K562 (cell line): ENCODE data around the gene CFD. TPM values are rescaled to one million over a fixed set of nuclear protein-coding genes. Genes with fewer than 3 reads are reported as not detected.

ENCODE experiments used
- ATAC-seq: fragments of 200-7000 bp; cut with Tn5 transposase; 3 replicates; pipeline ENCODE4 v1.9.1; 2020; ENCODE audit warnings: moderate library complexity
- BruUV-seq: library from RNA; stranded (reverse); fragments of 400-500 nt; replicated peaks from 2 replicates; lab custom pipeline; 2021; lab: Mats Ljungman, UMichigan
- CTCF ChIA-PET: fragments of 300-600 bp; formaldehyde crosslinking; extraction: SDS; loops from one replicate; lab custom pipeline; 2021; ENCODE audit warnings: low intra/inter-chr PET ratio; lab: Yijun Ruan, JAX
- POLR2A ChIA-PET: fragments of 300-600, 350-650 bp; sonication (Branson Sonifier 250); formaldehyde crosslinking; extraction: SDS; loops from one replicate; lab custom pipeline; 2021; ENCODE audit warnings: antibody characterized with exemption, inconsistent platforms; lab: Yijun Ruan, JAX
- DNase-seq, 4 experiments: peaks; one replicate each; pipeline versions ENCODE4 v3.0.0 to v3.0.0-alpha.2; 2011 to 2018; ENCODE audit warnings: low spot score in 3 of 4, mixed read lengths in 3 of 4; ENCODE audit errors: extremely low read depth in 1 of 4
- FAIRE-seq: peaks from 2 replicates; lab custom pipeline; 2011; peaks lifted over from hg19 to GRCh38; lab: Jason Lieb, UNC
- H2AFZ ChIP-seq: 2 replicates; pipeline ENCODE4 v1.6.0; 2011; ENCODE audit warnings: low read depth, low read length, control low read depth, inconsistent platforms
- H3K27ac ChIP-seq: fragments of 200-600 bp; 3 replicates; pipeline ENCODE4 v1.8.0; 2011; ENCODE audit warnings: low read depth, mild to moderate bottlenecking, control low read depth, inconsistent platforms, low read length, moderate library complexity, mixed read lengths; ENCODE audit errors: extremely low read depth
- H3K27me3 ChIP-seq, 2 experiments: fragments of 300-600 bp in 1 of 2; 2 replicates in 1 of 2; 3 replicates in 1 of 2; pipeline versions ENCODE4 v1.6.0 to v1.8.0; 2011; ENCODE audit warnings: inconsistent platforms in 2 of 2, low read length in 2 of 2, mild to moderate bottlenecking in 1 of 2, mixed read lengths in 1 of 2, moderate library complexity in 1 of 2; ENCODE audit not compliant: control insufficient read depth in 2 of 2, insufficient read depth in 2 of 2
- H3K36me3 ChIP-seq: fragments of 300-600 bp; 3 replicates; pipeline ENCODE4 v1.8.0; 2011; ENCODE audit warnings: mild to moderate bottlenecking, low read length, inconsistent platforms; ENCODE audit not compliant: control insufficient read depth, insufficient read depth
- H3K4me1 ChIP-seq, 2 experiments: fragments of 200-600 bp in 1 of 2; replicated peaks in 1 of 2; 2 replicates in 1 of 2; 3 replicates in 1 of 2; pipeline versions ENCODE4 v1.5.1 to v1.8.0; 2011; ENCODE audit warnings: inconsistent platforms in 2 of 2, low read length in 2 of 2, mild to moderate bottlenecking in 1 of 2, mixed read lengths in 1 of 2, moderate library complexity in 1 of 2; ENCODE audit not compliant: control insufficient read depth in 2 of 2, insufficient read depth in 2 of 2
- H3K4me2 ChIP-seq: 2 replicates; pipeline ENCODE4 v1.6.1; 2011; ENCODE audit warnings: low read length, control low read depth, inconsistent platforms, mixed read lengths; ENCODE audit not compliant: insufficient read depth
- H3K4me3 ChIP-seq: fragments of 200-600 bp; sonication (generic), shearing (Covaris generic); 2 replicates; pipeline ENCODE4 v1.5.1; 2016; ENCODE audit warnings: control low read depth, inconsistent platforms
- H3K79me2 ChIP-seq: fragments of 200-600 bp; 3 replicates; pipeline ENCODE4 v1.8.0; 2011; ENCODE audit warnings: low read length, inconsistent platforms; ENCODE audit not compliant: control insufficient read depth, insufficient read depth
- H3K9ac ChIP-seq, 2 experiments: 2 replicates each; pipeline versions ENCODE4 v1.6.0 to v1.6.1; 2011; ENCODE audit warnings: low read depth in 2 of 2, low read length in 2 of 2, control low read depth in 1 of 2, inconsistent platforms in 1 of 2, mild to moderate bottlenecking in 1 of 2, mixed read lengths in 1 of 2; ENCODE audit not compliant: insufficient read depth in 1 of 2
- H3K9me1 ChIP-seq: one replicate; pipeline ENCODE4 v1.6.0; 2011; ENCODE audit warnings: inconsistent platforms, mild to moderate bottlenecking, low read length, moderate library complexity; ENCODE audit not compliant: control insufficient read depth, insufficient read depth
- H3K9me3 ChIP-seq: replicated peaks from 2 replicates; pipeline ENCODE4 v1.5.1; 2011; ENCODE audit warnings: low read depth, low read length, inconsistent platforms; ENCODE audit not compliant: control insufficient read depth, insufficient read depth
- H4K20me1 ChIP-seq: replicated peaks from 2 replicates; pipeline ENCODE4 v1.6.1; 2011; ENCODE audit warnings: low read length, inconsistent platforms, mixed read lengths; ENCODE audit not compliant: control insufficient read depth, insufficient read depth
- EWSR1 ChIP-seq: fragments of 450-650 bp; IDR thresholded peaks from 2 replicates; pipeline ENCODE4 v1.6.1; 2018; ENCODE audit warnings: borderline replicate concordance, mild to moderate bottlenecking, low read depth, moderate library complexity; ENCODE audit not compliant: partially characterized antibody
- EZH2 ChIP-seq: IDR thresholded peaks from 2 replicates; pipeline ENCODE4 v1.6.1; 2012; ENCODE audit warnings: low read depth, mild to moderate bottlenecking, inconsistent platforms, low read length, borderline replicate concordance
- NFE2L1 ChIP-seq: fragments of 450-650 bp; IDR thresholded peaks from 2 replicates; pipeline ENCODE4 v1.6.1; 2016; ENCODE audit warnings: missing genetic modification characterization, low read depth, mild to moderate bottlenecking, missing compliant biosample characterization, moderate library complexity, borderline replicate concordance
- NONO ChIP-seq, 2 experiments: fragments of 200-400 bp in 1 of 2; fragments of 450-650 bp in 1 of 2; formaldehyde crosslinking in 1 of 2; IDR thresholded peaks; 2 replicates each; pipeline ENCODE4 v1.6.1; 2017; ENCODE audit warnings: low read depth in 2 of 2, mild to moderate bottlenecking in 2 of 2, moderate library complexity in 2 of 2, low read length in 1 of 2
- OTX1 ChIP-seq: fragments of 450-650 bp; formaldehyde crosslinking; IDR thresholded peaks from 2 replicates; pipeline ENCODE4 v1.4.0; 2022; ENCODE audit warnings: mild to moderate bottlenecking
- POLR2G ChIP-seq: fragments of 200-400 bp; formaldehyde crosslinking; IDR thresholded peaks from 2 replicates; pipeline ENCODE4 v1.6.1; 2017; ENCODE audit warnings: low read depth, mild to moderate bottlenecking, antibody characterized with exemption, low read length, moderate library complexity
- RBM22 ChIP-seq: fragments of 200-400 bp; formaldehyde crosslinking; IDR thresholded peaks from 2 replicates; pipeline ENCODE4 v1.6.1; 2018; ENCODE audit warnings: low read length, low read depth; ENCODE audit not compliant: poor library complexity, severe bottlenecking
- RBM25 ChIP-seq: fragments of 200-400 bp; formaldehyde crosslinking; IDR thresholded peaks from 2 replicates; pipeline ENCODE4 v1.6.1; 2018; ENCODE audit warnings: low read length, low read depth, moderate library complexity; ENCODE audit not compliant: severe bottlenecking
- SIRT6 ChIP-seq: IDR thresholded peaks from one replicate; pipeline ENCODE4 v1.6.1; 2012; ENCODE audit warnings: low read depth, mild to moderate bottlenecking, control low read depth, inconsistent platforms, low read length, moderate library complexity
- SOX6 ChIP-seq: fragments of 450-650 bp; IDR thresholded peaks from 2 replicates; pipeline ENCODE4 v1.6.1; 2014; ENCODE audit warnings: mild to moderate bottlenecking
- THAP12 ChIP-seq: fragments of 250-450 bp; sonication (Bioruptor Pico); IDR thresholded peaks from 2 replicates; pipeline ENCODE4 v1.9.0; 2021; ENCODE audit warnings: mild to moderate bottlenecking, inconsistent platforms
- ZBTB1 ChIP-seq: sonication (generic); formaldehyde crosslinking; IDR thresholded peaks from 2 replicates; pipeline ENCODE4 v1.8.1; 2023; ENCODE audit warnings: missing genetic modification reagents, low read depth, mild to moderate bottlenecking, borderline replicate concordance
- ZKSCAN3 ChIP-seq: fragments of 250-450 bp; sonication (Bioruptor Pico); IDR thresholded peaks from 2 replicates; pipeline ENCODE4 v1.4.0; 2020
- WGBS: fragments of 100-300 bp; shearing (Covaris generic); methylation state at CpG from one replicate; pipeline ENCODE4 v1.1.6; 2016; ENCODE audit warnings: low coverage, mixed read lengths; ENCODE audit not compliant: insufficient coverage; ENCODE audit errors: missing lambda C conversion rate; 5-methylcytosine and 5-hydroxymethylcytosine counted together
- in situ Hi-C: fragments of 300-500 bp; cut with MboI; formaldehyde crosslinking; loops from 4 replicates; pipeline ENCODE4 v1.15.0; 2018; ENCODE audit warnings: inconsistent platforms, mixed read lengths
- intact Hi-C: fragments of 100-400 bp; cut with micrococcal nuclease; formaldehyde crosslinking; loops from 2 replicates; pipeline ENCODE4 v1.14.2; 2022
- polyA plus RNA-seq, 8 experiments: library from polyadenylated mRNA; depleted of rRNA in 4 of 8; stranded (reverse) in 5 of 8; unstranded in 3 of 8; fragments of >200 nt; fragmentation: Nextera tagmentation in 2 of 8; fragmentation: Illumina TruSeq in 1 of 8; extraction: Ambion mirVana in 2 of 8; extraction: Trizol in 1 of 8; gene quantifications; 2 replicates each; pipeline versions ENCODE4 v1.2.1 to v1.2.3, GENCODE V29; 2011 to 2014; ENCODE audit warnings: inconsistent platforms in 1 of 8, missing spikeins in 1 of 8
- total RNA-seq, 7 experiments: library from RNA; depleted of rRNA in 6 of 7; stranded (reverse); fragments of >200 nt in 6 of 7; fragmentation: Illumina TruSeq in 2 of 7; extraction: Trizol in 2 of 7; gene quantifications; 2 replicates each; pipeline versions ENCODE4 v1.2.1 to v1.2.3, GENCODE V29; 2011 to 2021; ENCODE audit warnings: low replicate concordance in 1 of 7
- TF ChIP-seq, protein P1 (sequence below): fragments of 450-650 bp; formaldehyde crosslinking; IDR thresholded peaks from 2 replicates; pipeline ENCODE4 v1.4.0; 2022; ENCODE audit warnings: missing genetic modification characterization
- TF ChIP-seq, protein P2 (sequence below): sonication (generic); formaldehyde crosslinking; IDR thresholded peaks from 2 replicates; pipeline ENCODE4 v1.8.0; 2023; ENCODE audit warnings: mild to moderate bottlenecking, missing genetic modification reagents

CFD gene
- total and polyA plus RNA-seq, 9 of the 15 experiments (the other 6 are each of a cell fraction or from before 2014, with no cell fraction given) = 0.52 to 59.4 (median 7.6) TPM

DNA sequence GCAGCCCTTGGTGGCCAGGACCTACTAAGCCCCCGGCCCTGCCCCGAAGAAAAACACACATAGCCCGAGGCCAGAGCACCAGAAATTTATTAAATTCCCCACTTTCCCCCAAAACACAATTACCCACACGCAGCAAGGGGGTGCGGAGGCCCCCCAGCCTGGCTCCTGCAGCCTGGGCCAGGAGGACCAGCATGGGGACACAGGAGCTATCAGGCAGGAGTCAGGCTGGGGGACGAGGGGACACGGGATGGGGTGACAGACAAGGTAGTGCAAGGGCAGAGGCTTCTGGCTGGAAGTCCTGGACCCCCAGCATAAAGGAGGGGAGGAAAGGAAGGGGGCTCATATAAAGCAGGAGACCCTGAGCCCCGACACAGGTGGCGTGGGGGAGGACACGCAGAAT lies 37.0 kb downstream of the CFD start:
- intact Hi-C loops (no loop called here), in situ Hi-C loops (no loop called here)
- FAIRE-seq = no peak
- TF ChIP-seq EZH2 (no peak), SOX6 (no peak), NONO (IDR thresholded peaks at IDR 0.05; ENCODE audit: low read depth in 2 of 2, low read length in 1 of 2) (no peak), ZKSCAN3 (CRISPR knock-in tag) (no peak), OTX1 (CRISPR knock-in tag) (no peak), EWSR1 (no peak), RBM25 (no peak), SIRT6 (no peak), ZBTB1 (CRISPR knock-in tag) (no peak), POLR2G (peak; percentile 71), THAP12 (CRISPR knock-in tag) (no peak), RBM22 (peak; percentile 57), NFE2L1 (tag) (no peak)
- TF ChIP-seq, protein P1, sequence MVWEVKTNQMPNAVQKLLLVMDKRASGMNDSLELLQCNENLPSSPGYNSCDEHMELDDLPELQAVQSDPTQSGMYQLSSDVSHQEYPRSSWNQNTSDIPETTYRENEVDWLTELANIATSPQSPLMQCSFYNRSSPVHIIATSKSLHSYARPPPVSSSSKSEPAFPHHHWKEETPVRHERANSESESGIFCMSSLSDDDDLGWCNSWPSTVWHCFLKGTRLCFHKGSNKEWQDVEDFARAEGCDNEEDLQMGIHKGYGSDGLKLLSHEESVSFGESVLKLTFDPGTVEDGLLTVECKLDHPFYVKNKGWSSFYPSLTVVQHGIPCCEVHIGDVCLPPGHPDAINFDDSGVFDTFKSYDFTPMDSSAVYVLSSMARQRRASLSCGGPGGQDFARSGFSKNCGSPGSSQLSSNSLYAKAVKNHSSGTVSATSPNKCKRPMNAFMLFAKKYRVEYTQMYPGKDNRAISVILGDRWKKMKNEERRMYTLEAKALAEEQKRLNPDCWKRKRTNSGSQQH (CRISPR knock-in tag) = no peak
- TF ChIP-seq, protein P2, sequence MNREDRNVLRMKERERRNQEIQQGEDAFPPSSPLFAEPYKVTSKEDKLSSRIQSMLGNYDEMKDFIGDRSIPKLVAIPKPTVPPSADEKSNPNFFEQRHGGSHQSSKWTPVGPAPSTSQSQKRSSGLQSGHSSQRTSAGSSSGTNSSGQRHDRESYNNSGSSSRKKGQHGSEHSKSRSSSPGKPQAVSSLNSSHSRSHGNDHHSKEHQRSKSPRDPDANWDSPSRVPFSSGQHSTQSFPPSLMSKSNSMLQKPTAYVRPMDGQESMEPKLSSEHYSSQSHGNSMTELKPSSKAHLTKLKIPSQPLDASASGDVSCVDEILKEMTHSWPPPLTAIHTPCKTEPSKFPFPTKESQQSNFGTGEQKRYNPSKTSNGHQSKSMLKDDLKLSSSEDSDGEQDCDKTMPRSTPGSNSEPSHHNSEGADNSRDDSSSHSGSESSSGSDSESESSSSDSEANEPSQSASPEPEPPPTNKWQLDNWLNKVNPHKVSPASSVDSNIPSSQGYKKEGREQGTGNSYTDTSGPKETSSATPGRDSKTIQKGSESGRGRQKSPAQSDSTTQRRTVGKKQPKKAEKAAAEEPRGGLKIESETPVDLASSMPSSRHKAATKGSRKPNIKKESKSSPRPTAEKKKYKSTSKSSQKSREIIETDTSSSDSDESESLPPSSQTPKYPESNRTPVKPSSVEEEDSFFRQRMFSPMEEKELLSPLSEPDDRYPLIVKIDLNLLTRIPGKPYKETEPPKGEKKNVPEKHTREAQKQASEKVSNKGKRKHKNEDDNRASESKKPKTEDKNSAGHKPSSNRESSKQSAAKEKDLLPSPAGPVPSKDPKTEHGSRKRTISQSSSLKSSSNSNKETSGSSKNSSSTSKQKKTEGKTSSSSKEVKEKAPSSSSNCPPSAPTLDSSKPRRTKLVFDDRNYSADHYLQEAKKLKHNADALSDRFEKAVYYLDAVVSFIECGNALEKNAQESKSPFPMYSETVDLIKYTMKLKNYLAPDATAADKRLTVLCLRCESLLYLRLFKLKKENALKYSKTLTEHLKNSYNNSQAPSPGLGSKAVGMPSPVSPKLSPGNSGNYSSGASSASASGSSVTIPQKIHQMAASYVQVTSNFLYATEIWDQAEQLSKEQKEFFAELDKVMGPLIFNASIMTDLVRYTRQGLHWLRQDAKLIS (CRISPR knock-in tag) = no peak

More for the DNA sequence above, 37.0 kb downstream of the CFD start:
- Histone ChIP-seq H3K79me2 (peaks cover 24% of the 10 kb centered on the region), H3K9me3 (no peaks in the 10 kb centered on the region), H3K27me3 (no peaks in the 10 kb centered on the region), H3K27ac (no peak overlapping the region), H3K36me3 (peaks cover 39% of the 10 kb centered on the region; the same call in 2 of the 3 replicates), H2AFZ (no peak overlapping the region), H3K4me1 (peaks cover 18 to 65% of the 10 kb centered on the region in 2 experiments), H4K20me1 (peaks cover 14% of the 10 kb centered on the region), H3K9me1 (peaks cover 5% of the 10 kb centered on the region), H3K4me3 (no peak overlapping the region), H3K4me2 (no peak overlapping the region), H3K9ac (peak overlapping the region in 1 of 2 experiments; percentile 35; a peak in 2 of 4 replicates)
- ChIA-PET CTCF (no interaction called here), POLR2A (interaction anchor here (0.9 to 2.4 kb wide), 2 partner anchors 11 to 15 kb away, joined by 3 to 21 read pairs; no protein-coding TSS in a partner anchor)
- no peak for DNase-seq
- no TSS peak for BruUV-seq
- ATAC-seq = no peak
- 82% methylated on average over 9 of the region's 10 CpGs for WGBS
